Left hindlimb (tissue), 1 donor: Measurements from ENCODE around the gene FBXO30.

Experiments
- DNase-seq: peaks from one replicate; pipeline ENCODE4 v3.0.0-alpha.2; 2018

The FBXO30 gene

GRCh38 chr6:145749632-145750031 is 65.0 kb downstream of the FBXO30 start:
- no peak for DNase-seq

GRCh38 chr6:145745861-145746260 is 68.7 kb downstream of the FBXO30 start:
- DNase-seq = no peak

- DNase-seq = no peak
These were observed 70.0 kb downstream of the FBXO30 start for GRCh38 chr6:145744619-145745018.
